SK-N-SH treated with all-trans-retinoic acid at 6 μM for 48 hours (cell line): ENCODE data around the gene UBALD2.

Experiments
- ARNTL ChIP-seq: fragments of 450-650 bp; formaldehyde crosslinking; IDR thresholded peaks from 2 replicates; pipeline ENCODE4 v1.5.0; 2020; ENCODE audit warnings: low read depth, mild to moderate bottlenecking, moderate library complexity, borderline replicate concordance
- BACH2 ChIP-seq: fragments of 250-450 bp; sonication (Bioruptor Pico); IDR thresholded peaks from 2 replicates; pipeline ENCODE4 v1.9.0; 2021; ENCODE audit warnings: mild to moderate bottlenecking, borderline replicate concordance
- CREB5 ChIP-seq: fragments of 250-450 bp; sonication (Bioruptor Pico); IDR thresholded peaks from 2 replicates; pipeline ENCODE4 v1.5.1; 2020; ENCODE audit warnings: low read depth, mild to moderate bottlenecking, moderate library complexity
- CSDC2 ChIP-seq: fragments of 250-450 bp; sonication (Bioruptor Pico); IDR thresholded peaks from 2 replicates; pipeline ENCODE4 v1.5.0; 2020; ENCODE audit warnings: mild to moderate bottlenecking, moderate library complexity
- ISL1 ChIP-seq: fragments of 250-450 bp; sonication (Bioruptor Pico); IDR thresholded peaks from 2 replicates; pipeline ENCODE4 v2.1.2; 2022; ENCODE audit warnings: mild to moderate bottlenecking, moderate library complexity
- PATZ1 ChIP-seq: fragments of 250-450 bp; sonication (Bioruptor Pico); IDR thresholded peaks from 2 replicates; pipeline ENCODE4 v1.8.0; 2020; ENCODE audit warnings: mild to moderate bottlenecking, moderate library complexity, borderline replicate concordance
- POU6F1 ChIP-seq: fragments of 250-450 bp; sonication (Bioruptor Pico); IDR thresholded peaks from 2 replicates; pipeline ENCODE4 v1.8.0; 2021; ENCODE audit warnings: low read depth, mild to moderate bottlenecking, moderate library complexity, borderline replicate concordance
- RARB ChIP-seq: fragments of 250-450 bp; sonication (Bioruptor Pico); IDR thresholded peaks from 2 replicates; pipeline ENCODE4 v1.8.0; 2021; ENCODE audit warnings: mild to moderate bottlenecking, moderate library complexity
- TCF4 ChIP-seq: fragments of 250-450 bp; sonication (Bioruptor Pico); IDR thresholded peaks from 2 replicates; pipeline ENCODE4 v1.8.0; 2021; ENCODE audit warnings: mild to moderate bottlenecking, moderate library complexity, borderline replicate concordance
- TOX ChIP-seq: fragments of 250-450 bp; sonication (Bioruptor Pico); IDR thresholded peaks from 2 replicates; pipeline ENCODE4 v1.8.0; 2021; ENCODE audit warnings: mild to moderate bottlenecking, moderate library complexity, borderline replicate concordance
- ZFP3 ChIP-seq: fragments of 250-450 bp; sonication (Bioruptor Pico); IDR thresholded peaks from 2 replicates; pipeline ENCODE4 v1.5.0; 2020; ENCODE audit warnings: mild to moderate bottlenecking, moderate library complexity
- ZFP30 ChIP-seq: fragments of 450-650 bp; formaldehyde crosslinking; IDR thresholded peaks from 2 replicates; pipeline ENCODE4 v1.5.0; 2022; ENCODE audit warnings: mild to moderate bottlenecking, moderate library complexity
- ZNF70 ChIP-seq: fragments of 450-650 bp; formaldehyde crosslinking; IDR thresholded peaks from 2 replicates; pipeline ENCODE4 v1.5.0; 2020; ENCODE audit warnings: mild to moderate bottlenecking, moderate library complexity
- ZNF8 ChIP-seq: fragments of 450-650 bp; formaldehyde crosslinking; IDR thresholded peaks from 2 replicates; pipeline ENCODE4 v1.5.0; 2020; ENCODE audit warnings: mild to moderate bottlenecking, moderate library complexity

GRCh38 chr17:76240461-76241203 is 24.5 kb upstream of the UBALD2 start, which contains the start of gene RNF157:
- TF ChIP-seq ZFP3 (CRISPR knock-in tag) (no peak), CREB5 (CRISPR knock-in tag) (no peak), PATZ1 (CRISPR knock-in tag) (no peak), ARNTL (CRISPR knock-in tag) (no peak), POU6F1 (CRISPR knock-in tag) (no peak), BACH2 (CRISPR knock-in tag) (no peak), TOX (CRISPR knock-in tag) (no peak), TCF4 (CRISPR knock-in tag) (no peak), ZFP30 (no peak), ISL1 (CRISPR knock-in tag) (no peak), ZNF8 (CRISPR knock-in tag) (no peak), CSDC2 (CRISPR knock-in tag) (no peak), RARB (no peak), ZNF70 (no peak)
